T-helper 1 cell (primary cell): ENCODE measurements around the gene GRIK3.
"Not testable (repeated sequence)": the region's sequence is repeated elsewhere in the genome, so short reads cannot be mapped to it uniquely, and the experiment has no call there.

ENCODE experiments used
- DNase-seq, 5 donors: peaks; one replicate each; pipeline ENCODE4 v3.0.0-alpha.2; 2012 to 2020

Gene GRIK3

GRCh38 chr1:36934061-36934460 is 100.3 kb downstream of the GRIK3 start:
- DNase-seq = no peak

DNA sequence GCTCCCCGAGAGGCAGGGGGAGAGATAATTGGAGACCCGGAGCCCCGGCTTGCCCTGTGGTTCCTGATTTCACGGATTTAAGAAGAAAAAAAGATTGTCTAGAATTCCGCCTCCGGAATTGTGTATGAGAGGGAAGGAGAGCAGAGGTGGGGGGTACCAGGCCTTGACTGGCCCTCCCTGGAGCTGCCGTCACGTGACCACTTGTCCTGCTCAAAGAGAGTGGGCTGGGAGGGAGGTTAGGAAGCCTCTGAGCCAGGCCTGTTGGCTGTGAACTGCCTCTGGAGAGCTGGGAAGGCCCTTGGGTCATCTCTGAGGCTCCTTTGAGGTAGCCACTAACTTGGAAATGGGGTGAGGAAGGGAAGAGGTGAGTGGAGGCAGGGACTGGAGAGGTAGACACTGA is 106.5 kb downstream of the GRIK3 start:
- no peak for DNase-seq

GRCh38 chr1:36925251-36925650 is 109.1 kb downstream of the GRIK3 start:
- DNase-seq = no peak

- DNase-seq = peak in 2 of 5 donors; percentile 5 to 25
These were observed 110.0 kb downstream of the GRIK3 start for GRCh38 chr1:36924282-36924811.

DNA sequence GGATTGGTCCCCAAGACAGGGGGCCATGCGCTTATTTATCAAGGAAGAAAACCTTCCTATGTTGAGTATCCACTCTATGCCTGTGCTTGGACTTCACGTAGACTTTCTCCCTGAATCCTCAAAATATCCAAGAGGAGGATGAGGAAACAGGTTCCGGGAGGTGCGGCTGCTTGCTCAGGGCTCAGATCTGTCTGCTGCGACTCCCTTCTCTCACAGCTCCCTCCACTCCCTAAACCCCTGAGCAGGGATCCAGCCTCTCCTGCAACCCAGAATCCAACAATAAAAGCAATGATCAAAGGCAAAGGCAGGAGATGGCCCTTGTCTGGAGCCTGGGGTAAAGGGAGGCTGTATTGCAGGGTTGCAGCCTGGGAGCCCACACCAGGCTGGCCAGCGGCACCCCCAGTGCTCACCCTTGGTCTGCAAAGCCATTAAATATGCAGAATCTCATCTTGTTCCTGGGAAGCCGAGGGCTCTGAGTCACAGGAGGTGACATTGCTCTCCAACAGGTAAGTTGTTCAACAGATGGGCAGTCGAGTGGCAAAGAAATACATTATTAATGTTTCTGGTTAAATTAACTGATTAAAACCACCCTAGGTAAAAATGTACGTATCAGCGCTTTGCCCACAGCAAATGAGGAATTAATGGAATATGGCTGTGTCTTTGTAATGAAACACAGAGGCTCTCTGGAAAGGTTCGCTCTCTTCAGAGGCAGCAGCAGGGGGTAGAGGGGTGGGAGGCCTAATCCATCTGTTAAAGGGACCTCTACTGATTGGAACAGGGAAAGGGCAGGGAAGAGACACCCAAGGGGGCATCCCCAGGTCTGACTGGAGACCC is 111.5 kb downstream of the GRIK3 start:
- no peak for DNase-seq

DNA sequence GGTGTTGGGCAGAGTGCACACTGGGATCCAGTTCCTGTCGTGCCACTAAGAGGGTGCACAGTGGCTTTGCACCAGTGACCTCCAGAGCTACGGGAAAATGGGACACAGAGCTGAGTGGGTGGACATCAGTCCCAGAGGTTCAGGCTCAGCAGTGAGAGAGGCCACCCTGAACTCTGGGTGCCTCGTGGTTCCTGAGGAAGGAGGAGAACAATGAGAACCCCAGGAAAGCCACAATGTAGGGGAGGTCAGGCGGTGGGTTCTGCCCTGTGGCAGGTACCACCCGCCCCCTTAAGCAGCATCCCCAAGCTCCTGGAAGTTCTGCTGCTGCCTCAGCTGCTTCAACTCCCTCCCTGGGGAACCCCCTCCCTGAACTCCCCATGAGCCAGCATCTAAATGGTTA is 112.2 kb downstream of the GRIK3 start:
- no peak for DNase-seq

DNA sequence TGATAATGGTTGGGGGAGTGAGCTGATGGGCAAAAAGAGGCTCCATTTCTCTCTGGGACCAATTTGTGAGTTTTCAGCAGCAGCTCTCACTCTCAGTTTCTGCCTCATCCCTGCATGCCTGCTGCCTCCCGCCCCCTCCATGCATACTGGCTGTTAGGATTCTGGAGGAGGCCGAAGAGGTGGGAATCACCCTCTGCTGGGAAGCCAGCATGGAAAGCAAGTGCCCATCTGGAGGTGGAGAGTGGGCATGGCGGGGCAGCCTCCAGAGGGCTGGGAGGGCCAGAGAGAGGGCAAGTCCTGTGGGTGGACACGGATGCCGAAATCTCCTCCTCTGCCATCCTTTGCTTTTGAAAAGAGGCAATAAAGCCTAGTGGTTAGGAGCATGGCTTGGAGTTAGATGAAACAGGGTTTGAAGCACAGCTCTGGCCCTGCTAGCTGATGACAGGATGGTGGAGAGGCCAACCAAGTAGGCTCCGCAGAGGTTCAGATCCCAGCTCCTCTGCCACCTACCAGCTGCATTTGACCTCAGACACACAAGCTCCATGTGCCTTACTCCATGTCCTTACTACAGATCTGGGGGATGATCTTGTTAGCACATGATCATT is 113.4 kb downstream of the GRIK3 start:
- DNase-seq = no peak

DNA sequence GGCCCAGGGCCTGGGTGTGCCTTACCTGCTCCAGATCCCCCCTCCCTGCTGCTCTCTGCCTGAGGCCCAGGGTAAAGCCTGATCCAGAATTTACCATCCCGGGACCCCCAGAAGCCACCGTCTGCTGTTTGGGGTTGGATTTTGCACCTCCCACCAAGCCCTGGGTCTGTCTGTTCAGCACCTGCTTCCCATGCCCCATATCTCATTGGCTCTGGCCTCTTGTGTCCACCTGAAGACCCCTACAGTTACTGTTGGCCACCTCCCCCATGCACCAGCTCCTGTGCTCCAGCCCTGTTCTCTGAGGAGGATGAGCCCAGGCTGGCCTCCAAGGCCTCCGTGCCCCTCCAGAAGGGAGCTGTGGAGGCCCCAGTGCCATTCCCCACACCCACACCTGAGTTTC is 113.9 kb downstream of the GRIK3 start:
- DNase-seq = no peak

GRCh38 chr1:36919491-36920145 is 114.7 kb downstream of the GRIK3 start:
- DNase-seq = no peak

DNA sequence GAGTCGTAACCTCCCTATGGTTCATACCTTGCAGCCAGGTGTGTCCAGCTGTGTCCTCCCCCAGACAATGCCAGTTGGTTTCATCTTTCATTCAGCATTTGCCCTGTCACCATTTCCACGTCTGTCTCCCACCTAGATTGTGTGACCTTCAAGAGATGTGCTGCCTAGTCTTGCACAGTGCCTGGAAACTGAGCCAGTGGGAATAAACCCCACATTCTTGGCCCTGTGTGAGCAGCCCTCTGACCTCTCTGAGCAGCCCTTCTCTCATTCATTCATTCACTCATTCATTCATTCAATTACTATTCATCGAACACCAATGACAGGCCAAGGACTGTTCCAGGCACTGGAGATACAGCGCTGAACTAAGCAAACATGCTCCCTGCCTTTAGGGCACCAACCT is 115.7 kb downstream of the GRIK3 start:
- DNase-seq = no peak

DNA sequence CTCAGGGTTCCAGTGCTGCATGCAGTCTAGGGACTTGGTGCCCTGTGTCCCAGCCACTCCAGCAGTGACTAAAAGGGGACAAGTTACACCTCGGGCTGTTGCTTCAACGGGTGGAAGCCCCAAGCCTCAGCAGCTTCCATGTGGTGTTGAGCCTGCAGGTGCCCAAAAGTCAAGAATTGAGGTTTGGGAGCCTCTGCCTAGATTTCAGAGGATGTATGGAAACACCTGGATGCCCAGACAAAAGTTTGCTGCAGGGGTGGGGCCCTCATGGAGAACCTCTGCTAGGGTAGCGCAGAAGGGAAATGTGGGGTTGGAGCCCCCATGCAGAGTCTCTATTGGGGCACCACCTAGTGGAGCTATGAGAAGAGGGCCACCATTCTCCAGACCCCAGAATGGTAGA is 117.8 kb downstream of the GRIK3 start:
- not testable (repeated sequence) for DNase-seq

GRCh38 chr1:36913484-36914060 is 120.7 kb downstream of the GRIK3 start:
- no peak for DNase-seq

- DNase-seq = no peak
These were observed 121.3 kb downstream of the GRIK3 start for GRCh38 chr1:36913016-36913415.

DNA sequence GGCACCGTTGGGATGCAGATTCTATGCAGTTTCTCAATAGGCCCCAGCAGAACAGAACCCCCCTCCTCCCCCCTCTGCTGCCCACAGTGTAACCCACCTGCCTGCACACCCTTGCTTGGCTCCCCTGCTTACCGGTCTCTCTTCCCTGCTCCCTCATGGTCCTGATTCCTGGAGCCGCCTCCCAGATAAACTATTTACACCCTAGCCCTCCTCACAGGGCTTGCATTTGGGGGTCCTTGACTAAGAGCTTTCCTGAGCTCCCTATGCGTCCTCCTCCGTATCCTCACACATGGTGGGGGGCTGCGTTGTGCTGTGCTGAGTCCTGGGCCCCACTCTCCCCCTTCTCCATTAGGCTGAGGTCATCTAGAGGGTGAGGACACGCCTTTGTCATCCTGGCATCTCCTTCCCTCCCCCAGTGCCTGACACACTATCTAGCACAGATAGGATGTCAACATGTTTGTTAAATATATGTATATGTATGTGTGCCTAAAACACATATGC is 121.9 kb downstream of the GRIK3 start:
- no peak for DNase-seq

GRCh38 chr1:36911561-36912364 is 122.6 kb downstream of the GRIK3 start:
- DNase-seq = no peak

- no peak for DNase-seq
These were observed 123.3 kb downstream of the GRIK3 start for GRCh38 chr1:36910886-36911540.

GRCh38 chr1:36909946-36910725 is 124.2 kb downstream of the GRIK3 start:
- no peak for DNase-seq

- not testable (repeated sequence) for DNase-seq
These were observed 125.0 kb downstream of the GRIK3 start for GRCh38 chr1:36909359-36909758.

- DNase-seq = no peak
These were observed 126.2 kb downstream of the GRIK3 start for GRCh38 chr1:36908096-36908495.

GRCh38 chr1:36906555-36906954 is 127.8 kb downstream of the GRIK3 start:
- DNase-seq = no peak

DNA sequence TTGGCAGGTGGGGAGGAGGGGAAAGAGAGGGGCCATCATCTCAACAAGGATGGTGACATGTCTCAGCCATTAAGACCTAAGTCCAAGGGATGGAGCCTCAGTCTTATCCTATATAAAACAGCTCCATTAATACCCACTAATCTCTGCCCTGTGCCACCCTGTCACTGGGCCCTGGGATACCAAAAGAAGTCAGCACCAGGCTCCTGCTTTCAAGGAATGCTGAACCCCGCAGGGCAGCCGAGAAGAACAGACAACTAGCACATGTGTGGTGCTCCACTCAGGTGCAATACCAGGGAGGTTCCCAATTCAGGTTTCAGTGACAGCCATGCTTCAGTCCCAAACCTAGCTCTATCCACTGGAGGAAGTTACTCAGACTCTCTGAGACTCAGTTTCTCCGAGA is 128.4 kb downstream of the GRIK3 start:
- no peak for DNase-seq
